SU-DHL-6 (cell line): ENCODE data around the gene ZNF334.

Source experiments
- EZH2phosphoT487 ChIP-seq: fragments of 200-600 bp; sonication (generic), shearing (Covaris generic); conservative IDR thresholded peaks from 2 replicates; pipeline ENCODE4 v1.6.1; 2018; ENCODE audit warnings: mild to moderate bottlenecking, antibody characterized with exemption, low read length, moderate library complexity, mixed read lengths
- TF ChIP-seq, protein P1 (sequence below): fragments of 200-600 bp; sonication (generic); IDR thresholded peaks from one replicate; pipeline ENCODE4 v1.5.1; 2017; ENCODE audit warnings: antibody characterized with exemption, mild to moderate bottlenecking, low read length, moderate library complexity; ENCODE audit not compliant: insufficient read depth, poor library complexity, severe bottlenecking

DNA sequence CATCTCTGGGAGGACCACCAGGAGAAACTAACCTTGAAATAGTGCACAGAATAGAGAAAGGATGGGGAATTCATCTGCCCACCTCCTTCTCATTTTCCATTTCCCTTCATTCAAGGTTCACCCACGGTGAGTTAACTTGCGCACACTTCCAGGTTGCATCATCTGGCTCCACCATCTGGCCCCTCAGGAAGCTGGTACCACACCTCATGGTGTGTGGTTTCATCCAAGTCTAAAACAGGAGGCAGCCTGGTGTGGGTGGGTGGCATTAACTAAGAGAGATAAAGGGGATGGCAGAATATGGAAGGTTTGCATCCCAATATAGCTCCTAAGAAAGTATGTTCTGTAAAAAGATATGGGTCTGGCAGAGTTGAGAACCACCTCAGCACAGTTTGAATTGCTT lies 3.8 kb downstream of the ZNF334 start:
- TF ChIP-seq EZH2phosphoT487: no peak
- TF ChIP-seq, protein P1, sequence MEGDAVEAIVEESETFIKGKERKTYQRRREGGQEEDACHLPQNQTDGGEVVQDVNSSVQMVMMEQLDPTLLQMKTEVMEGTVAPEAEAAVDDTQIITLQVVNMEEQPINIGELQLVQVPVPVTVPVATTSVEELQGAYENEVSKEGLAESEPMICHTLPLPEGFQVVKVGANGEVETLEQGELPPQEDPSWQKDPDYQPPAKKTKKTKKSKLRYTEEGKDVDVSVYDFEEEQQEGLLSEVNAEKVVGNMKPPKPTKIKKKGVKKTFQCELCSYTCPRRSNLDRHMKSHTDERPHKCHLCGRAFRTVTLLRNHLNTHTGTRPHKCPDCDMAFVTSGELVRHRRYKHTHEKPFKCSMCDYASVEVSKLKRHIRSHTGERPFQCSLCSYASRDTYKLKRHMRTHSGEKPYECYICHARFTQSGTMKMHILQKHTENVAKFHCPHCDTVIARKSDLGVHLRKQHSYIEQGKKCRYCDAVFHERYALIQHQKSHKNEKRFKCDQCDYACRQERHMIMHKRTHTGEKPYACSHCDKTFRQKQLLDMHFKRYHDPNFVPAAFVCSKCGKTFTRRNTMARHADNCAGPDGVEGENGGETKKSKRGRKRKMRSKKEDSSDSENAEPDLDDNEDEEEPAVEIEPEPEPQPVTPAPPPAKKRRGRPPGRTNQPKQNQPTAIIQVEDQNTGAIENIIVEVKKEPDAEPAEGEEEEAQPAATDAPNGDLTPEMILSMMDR: no peak
